ENCODE results near the gene PROB1. TPM values are rescaled to one million over a fixed set of nuclear protein-coding genes. Genes with fewer than 3 reads are reported as not detected.

Gene PROB1
- total RNA-seq, 1 donor from 2014 or later: 3.6 TPM

DNA sequence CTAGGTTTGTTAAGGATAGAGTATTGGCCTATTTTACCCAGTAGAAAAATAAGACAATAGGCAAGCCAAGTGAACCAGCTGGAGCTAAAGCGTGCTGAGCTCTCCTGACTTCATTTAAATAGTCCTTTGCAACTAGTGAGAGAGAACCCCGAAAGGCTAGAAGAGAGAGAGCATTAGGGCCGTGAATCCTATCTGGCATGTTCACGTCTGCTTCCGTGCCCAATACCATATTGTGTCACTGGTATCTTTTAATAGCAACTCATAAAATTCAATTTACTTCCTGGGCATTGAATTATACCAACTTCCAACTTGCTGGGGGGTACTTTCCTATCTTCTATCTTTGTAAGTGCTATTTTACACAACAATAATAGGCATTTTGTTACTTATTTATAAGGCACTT is 30.6 kb upstream of the PROB1 start:
- POLR2A ChIA-PET: interaction anchor here (1.0 kb wide), 1 partner anchor 128 kb away, joined by 3 read pairs; no protein-coding TSS in a partner anchor
- no peak overlapping the region for H3K27ac Mint-ChIP-seq
- no peak overlapping the region for H3K4me3 Mint-ChIP-seq
- intact Hi-C loops (cut with micrococcal nuclease): no loop called here
- peaks cover 5% of the 10 kb centered on the region for H3K4me1 Mint-ChIP-seq
- H3K9me3 Mint-ChIP-seq: no peaks in the 10 kb centered on the region
- DNase-seq: no peak
- CTCF ChIA-PET: interaction anchor here (8.6 kb wide), 1 partner anchor 90 kb away, joined by 131 read pairs; no protein-coding TSS in a partner anchor
- no peaks in the 10 kb centered on the region for H3K27me3 Mint-ChIP-seq
- no peak for ATAC-seq (ENCODE audit: low read depth)
- TF ChIP-seq, protein P1, sequence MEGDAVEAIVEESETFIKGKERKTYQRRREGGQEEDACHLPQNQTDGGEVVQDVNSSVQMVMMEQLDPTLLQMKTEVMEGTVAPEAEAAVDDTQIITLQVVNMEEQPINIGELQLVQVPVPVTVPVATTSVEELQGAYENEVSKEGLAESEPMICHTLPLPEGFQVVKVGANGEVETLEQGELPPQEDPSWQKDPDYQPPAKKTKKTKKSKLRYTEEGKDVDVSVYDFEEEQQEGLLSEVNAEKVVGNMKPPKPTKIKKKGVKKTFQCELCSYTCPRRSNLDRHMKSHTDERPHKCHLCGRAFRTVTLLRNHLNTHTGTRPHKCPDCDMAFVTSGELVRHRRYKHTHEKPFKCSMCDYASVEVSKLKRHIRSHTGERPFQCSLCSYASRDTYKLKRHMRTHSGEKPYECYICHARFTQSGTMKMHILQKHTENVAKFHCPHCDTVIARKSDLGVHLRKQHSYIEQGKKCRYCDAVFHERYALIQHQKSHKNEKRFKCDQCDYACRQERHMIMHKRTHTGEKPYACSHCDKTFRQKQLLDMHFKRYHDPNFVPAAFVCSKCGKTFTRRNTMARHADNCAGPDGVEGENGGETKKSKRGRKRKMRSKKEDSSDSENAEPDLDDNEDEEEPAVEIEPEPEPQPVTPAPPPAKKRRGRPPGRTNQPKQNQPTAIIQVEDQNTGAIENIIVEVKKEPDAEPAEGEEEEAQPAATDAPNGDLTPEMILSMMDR (IDR thresholded peaks at IDR 0.05): no peak
- peaks cover 36% of the 10 kb centered on the region for H3K36me3 Mint-ChIP-seq (ENCODE audit: low read depth)

DNA sequence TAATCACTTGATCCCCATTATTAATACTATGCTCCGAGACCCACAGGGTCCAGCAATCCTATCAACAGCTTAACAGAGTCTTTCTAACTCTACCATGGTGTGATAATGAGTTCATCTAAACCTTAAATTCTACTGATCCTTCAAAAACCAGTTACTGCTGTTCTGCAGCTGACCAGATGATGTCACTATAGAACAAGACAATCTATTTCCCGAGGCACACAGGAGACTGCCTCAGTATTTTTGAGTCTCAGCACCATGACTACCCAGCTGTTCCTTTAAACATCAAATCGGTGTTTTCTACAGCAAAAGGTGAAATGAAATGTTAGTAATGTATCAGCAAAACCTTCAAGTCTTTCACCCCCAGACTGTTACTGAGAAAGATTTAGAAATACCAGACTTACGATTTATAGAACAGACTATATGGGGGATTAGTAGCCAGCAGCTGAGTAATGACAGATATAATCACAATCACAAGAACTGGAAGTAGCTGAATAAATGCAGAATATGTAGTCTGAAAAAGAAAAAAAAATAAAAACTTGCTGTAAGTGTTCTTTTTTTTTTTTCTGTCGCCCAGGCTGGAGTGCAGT is 27.5 kb upstream of the PROB1 start:
- intact Hi-C loops (cut with micrococcal nuclease): loop anchor here (1.0 to 5.0 kb wide), 9 partner anchors 15 to 442 kb away; no protein-coding TSS in a partner anchor
- Mint-ChIP-seq H3K4me3 (no peak overlapping the region), H3K27ac (no peak overlapping the region), H3K9me3 (no peaks in the 10 kb centered on the region), H3K4me1 (peaks cover 5% of the 10 kb centered on the region), H3K36me3 (ENCODE audit: low read depth) (peaks cover 39% of the 10 kb centered on the region), H3K27me3 (no peaks in the 10 kb centered on the region)
- peak; percentile 99 for ATAC-seq (ENCODE audit: low read depth)
- no peak for DNase-seq
- POLR2A ChIA-PET: interaction anchor here (0.6 to 1.6 kb wide), 4 partner anchors 17 to 142 kb away, joined by 3 to 5 read pairs (median 4); partner anchors contain the start of gene DNAJC18
- CTCF ChIA-PET: interaction anchor here (0.6 to 8.6 kb wide), 25 partner anchors 13 to 547 kb away, joined by 3 to 131 read pairs (median 4); partner anchors contain the start of genes DNAJC18 and PAIP2
- TF ChIP-seq, protein P1 (IDR thresholded peaks at IDR 0.05): no peak

- H3K36me3 Mint-ChIP-seq (ENCODE audit: low read depth): peaks cover 28% of the 10 kb centered on the region
- no peaks in the 10 kb centered on the region for H3K27me3 Mint-ChIP-seq
- DNase-seq: no peak
- no peak for ATAC-seq (ENCODE audit: low read depth)
- H3K9me3 Mint-ChIP-seq: no peaks in the 10 kb centered on the region
- intact Hi-C loops (cut with micrococcal nuclease): loop anchor here (5.0 kb wide), 1 partner anchor 193 kb away; no protein-coding TSS in a partner anchor
- H3K4me3 Mint-ChIP-seq: no peak overlapping the region
- ChIA-PET POLR2A (no interaction called here), CTCF (interaction anchor here (0.9 to 8.6 kb wide), 4 partner anchors 10 to 216 kb away, joined by 3 to 131 read pairs (median 5); no protein-coding TSS in a partner anchor)
- peaks cover 5% of the 10 kb centered on the region for H3K4me1 Mint-ChIP-seq
- no peak overlapping the region for H3K27ac Mint-ChIP-seq
- TF ChIP-seq, protein P1 (IDR thresholded peaks at IDR 0.05): no peak
These were observed 24.6 kb upstream of the PROB1 start for GRCh38 chr5:139419226-139420192.

DNA sequence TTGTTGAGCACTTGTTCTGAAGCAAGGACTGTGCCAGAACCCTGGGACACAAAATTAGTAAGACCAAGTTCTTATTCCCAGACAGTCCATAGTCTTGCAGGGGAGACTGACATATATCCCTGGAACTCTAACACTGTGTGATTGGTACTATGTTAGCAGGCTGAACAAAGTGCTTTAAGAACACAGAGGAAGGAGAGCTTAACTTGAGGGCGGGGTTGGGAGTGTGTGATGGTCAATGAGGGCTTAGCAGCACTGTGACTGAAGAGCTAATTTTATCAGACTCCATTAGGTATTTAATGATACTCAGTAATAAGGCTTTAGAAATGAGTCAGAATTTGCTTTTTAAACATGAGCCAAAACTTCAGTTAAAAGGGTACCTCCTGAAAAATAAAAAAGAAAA is 23.9 kb upstream of the PROB1 start:
- peaks cover 5% of the 10 kb centered on the region for H3K4me1 Mint-ChIP-seq
- H3K9me3 Mint-ChIP-seq: no peaks in the 10 kb centered on the region
- H3K36me3 Mint-ChIP-seq (ENCODE audit: low read depth): peaks cover 24% of the 10 kb centered on the region
- no peak for ATAC-seq (ENCODE audit: low read depth)
- POLR2A ChIA-PET: no interaction called here
- intact Hi-C loops (cut with micrococcal nuclease): no loop called here
- DNase-seq: no peak
- no peak overlapping the region for H3K4me3 Mint-ChIP-seq
- H3K27ac Mint-ChIP-seq: no peak overlapping the region
- CTCF ChIA-PET: interaction anchor here (0.9 to 8.6 kb wide), 2 partner anchors 97 to 215 kb away, joined by 3 to 131 read pairs; no protein-coding TSS in a partner anchor
- H3K27me3 Mint-ChIP-seq: no peaks in the 10 kb centered on the region
- TF ChIP-seq, protein P1 (IDR thresholded peaks at IDR 0.05): no peak

All from activated B cell treated with CpG ODN at 0.5 μM for 24 hours (primary cell).